ENCODE data around the gene TACC2.

The TACC2 gene

DNA sequence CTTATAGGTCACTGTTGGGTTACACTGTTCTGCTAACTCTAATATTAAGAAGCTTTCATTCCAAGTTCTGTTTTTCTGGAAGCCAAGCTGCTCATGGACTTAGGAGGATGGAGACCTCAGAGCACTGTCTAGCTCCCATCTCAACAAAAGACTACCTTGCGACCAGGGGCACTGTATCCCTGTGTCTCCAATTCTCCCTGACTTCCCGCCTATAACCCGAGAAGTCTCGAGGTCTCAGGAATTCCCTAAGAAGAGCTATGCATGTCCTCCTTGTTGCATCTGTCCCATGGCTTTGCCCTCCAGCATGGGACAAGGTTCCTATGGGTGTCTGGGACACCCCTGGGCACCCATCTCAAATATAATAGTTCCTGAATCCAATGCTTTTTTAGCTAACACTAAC lies 313.4 kb downstream of the TACC2 start:
- no peak overlapping the region for H3K4me3 ChIP-seq (ENCODE audit: low read depth, low read length)
- TF ChIP-seq, protein P1, sequence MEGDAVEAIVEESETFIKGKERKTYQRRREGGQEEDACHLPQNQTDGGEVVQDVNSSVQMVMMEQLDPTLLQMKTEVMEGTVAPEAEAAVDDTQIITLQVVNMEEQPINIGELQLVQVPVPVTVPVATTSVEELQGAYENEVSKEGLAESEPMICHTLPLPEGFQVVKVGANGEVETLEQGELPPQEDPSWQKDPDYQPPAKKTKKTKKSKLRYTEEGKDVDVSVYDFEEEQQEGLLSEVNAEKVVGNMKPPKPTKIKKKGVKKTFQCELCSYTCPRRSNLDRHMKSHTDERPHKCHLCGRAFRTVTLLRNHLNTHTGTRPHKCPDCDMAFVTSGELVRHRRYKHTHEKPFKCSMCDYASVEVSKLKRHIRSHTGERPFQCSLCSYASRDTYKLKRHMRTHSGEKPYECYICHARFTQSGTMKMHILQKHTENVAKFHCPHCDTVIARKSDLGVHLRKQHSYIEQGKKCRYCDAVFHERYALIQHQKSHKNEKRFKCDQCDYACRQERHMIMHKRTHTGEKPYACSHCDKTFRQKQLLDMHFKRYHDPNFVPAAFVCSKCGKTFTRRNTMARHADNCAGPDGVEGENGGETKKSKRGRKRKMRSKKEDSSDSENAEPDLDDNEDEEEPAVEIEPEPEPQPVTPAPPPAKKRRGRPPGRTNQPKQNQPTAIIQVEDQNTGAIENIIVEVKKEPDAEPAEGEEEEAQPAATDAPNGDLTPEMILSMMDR (IDR thresholded peaks at IDR 0.05; ENCODE audit: low read depth, low read length, missing control alignments): no peak
- DNase-seq (ENCODE audit: low read depth): no peak

GRCh38 chr10:122303271-122304053 lies 314.5 kb downstream of the TACC2 start:
- H3K4me3 ChIP-seq (ENCODE audit: low read depth, low read length): no peak overlapping the region
- DNase-seq (ENCODE audit: low read depth): no peak
- TF ChIP-seq, protein P1 (IDR thresholded peaks at IDR 0.05; ENCODE audit: low read depth, low read length, missing control alignments): no peak

All from GM12864 (cell line).